22Rv1 (cell line): ENCODE results near the gene AP1M2.

ENCODE experiments used
- CTCF ChIP-seq: fragments of 450-650 bp; IDR thresholded peaks from 2 replicates; pipeline ENCODE4 v1.5.1; 2017; ENCODE audit warnings: mild to moderate bottlenecking
- ZFX ChIP-seq: fragments of 450-650 bp; IDR thresholded peaks from 2 replicates; pipeline ENCODE4 v1.6.1; 2017; ENCODE audit warnings: antibody characterized with exemption, borderline replicate concordance

- TF ChIP-seq CTCF (no peak), ZFX (no peak)
Observed at GRCh38 chr19:10546817-10547216, 40.3 kb downstream of the AP1M2 start.
